Spleen (tissue), 11 donors: ENCODE results near the gene LCN6. TPM values are rescaled to one million over a fixed set of nuclear protein-coding genes. Genes with fewer than 3 reads are reported as not detected.

Experiments used
- DNase-seq: peaks from one replicate; pipeline ENCODE4 v3.0.0-alpha.2; 2020
- H3K27ac ChIP-seq, 8 donors: fragments of 200-600 bp; sonication (generic) in 7 of 8; 1 replicate in 4 of 8; 2 replicates in 4 of 8; pipeline versions ENCODE4 v1.5.0 to v1.8.0; 2016 to 2021; ENCODE audit warnings: inconsistent platforms in 4 of 8, mild to moderate bottlenecking in 4 of 8, moderate library complexity in 1 of 8
- H3K27me3 ChIP-seq, 7 donors: fragments of 200-600 bp; sonication (generic) in 6 of 7; replicated peaks in 1 of 7; 1 replicate in 4 of 7; 2 replicates in 3 of 7; pipeline versions ENCODE4 v1.5.0 to v1.8.0; 2016 to 2021; ENCODE audit warnings: inconsistent platforms in 3 of 7, mild to moderate bottlenecking in 1 of 7
- H3K36me3 ChIP-seq, 6 donors: fragments of 200-600 bp; sonication (generic) in 5 of 6; 1 replicate in 4 of 6; 2 replicates in 2 of 6; pipeline versions ENCODE4 v1.5.0 to v1.8.0; 2016 to 2021; ENCODE audit warnings: inconsistent platforms in 2 of 6
- H3K4me1 ChIP-seq, 6 donors: fragments of 200-600 bp; sonication (generic) in 5 of 6; 1 replicate in 3 of 6; 2 replicates in 3 of 6; pipeline versions ENCODE4 v1.5.0 to v1.8.0; 2016 to 2021; ENCODE audit warnings: inconsistent platforms in 3 of 6
- H3K4me3 ChIP-seq, 8 donors: fragments of 200-600 bp; sonication (generic) in 7 of 8; 1 replicate in 4 of 8; 2 replicates in 4 of 8; pipeline versions ENCODE4 v1.5.0 to v1.8.0; 2016 to 2021; ENCODE audit warnings: inconsistent platforms in 4 of 8, mild to moderate bottlenecking in 4 of 8, moderate library complexity in 2 of 8
- H3K9me3 ChIP-seq, 8 donors: fragments of 200-600 bp; sonication (generic) in 7 of 8; 1 replicate in 4 of 8; 2 replicates in 4 of 8; pipeline versions ENCODE4 v1.5.0 to v1.8.0; 2016 to 2021; ENCODE audit warnings: inconsistent platforms in 4 of 8
- POLR2A ChIP-seq, 3 donors: fragments of 450-650 bp; IDR thresholded peaks; one replicate each; pipeline ENCODE4 v1.5.1; 2017; ENCODE audit warnings: antibody characterized with exemption in 3 of 3, mild to moderate bottlenecking in 1 of 3
- POLR2AphosphoS5 ChIP-seq, 3 donors: sonication (generic); formaldehyde crosslinking; IDR thresholded peaks; one replicate each; pipeline ENCODE4 v1.5.1; 2017; ENCODE audit warnings: antibody characterized with exemption in 3 of 3
- WGBS, 5 donors: extraction: QIAGEN DNeasy Blood & Tissue Kit in 3 of 5; methylation state at CpG; one replicate each; pipeline versions ENCODE4 v1.1.5 to v1.1.7; 2013 to 2018; 5-methylcytosine and 5-hydroxymethylcytosine counted together
- intact Hi-C: fragments of 100-400 bp; cut with DNase I; formaldehyde crosslinking; loops from one replicate; pipeline ENCODE4 v1.15.0; 2023; ENCODE audit warnings: low total_unique reads
- polyA plus RNA-seq, 3 donors: library from polyadenylated mRNA; stranded (reverse); fragments of 200-250 nt; gene quantifications; one replicate each; pipeline ENCODE4 v1.2.1, GENCODE V29; 2013
- total RNA-seq, 7 donors: library from RNA; depleted of rRNA in 3 of 7; stranded (reverse); fragments of >200 nt in 3 of 7; fragmentation: NEBNext Ultra II Directional in 4 of 7; extraction: Animal tissue kit (Norgen Biotek cat#: 25700) in 4 of 7; gene quantifications; one replicate each; pipeline versions ENCODE4 v1.1.0 to v1.2.1, GENCODE V29; 2016 to 2021
- TF ChIP-seq, protein P1 (sequence below), 11 experiments: fragments of 200-600 bp in 7 of 11; fragments of 450-650 bp in 4 of 11; sonication (generic) in 4 of 11; IDR thresholded peaks in 8 of 11; conservative IDR thresholded peaks in 3 of 11; 1 replicate in 7 of 11; 2 replicates in 4 of 11; pipeline versions ENCODE4 v1.4.0 to v1.8.0; 2016 to 2021; ENCODE audit warnings: antibody characterized with exemption in 11 of 11, inconsistent platforms in 4 of 11, mild to moderate bottlenecking in 1 of 11
- donor health status: healthy with polysubstance abuse.
- donor health status: DM: no; HTN: no; CAD: no; lungs with moderate emphysema.
- donor health status: DM: no; HTN: no; CAD: no.
- donor health status: Bipolar disorder and iron deficiency.
- donor health status: healthy.
- donor health status: DM: no; HTN: no; CAD: no.
- donor health status: DM: yes; HTN: yes; CAD: no.

LCN6 gene
- total and polyA plus RNA-seq, 10 donors = 1.2 to 18.9 (median 4.4) TPM

DNA sequence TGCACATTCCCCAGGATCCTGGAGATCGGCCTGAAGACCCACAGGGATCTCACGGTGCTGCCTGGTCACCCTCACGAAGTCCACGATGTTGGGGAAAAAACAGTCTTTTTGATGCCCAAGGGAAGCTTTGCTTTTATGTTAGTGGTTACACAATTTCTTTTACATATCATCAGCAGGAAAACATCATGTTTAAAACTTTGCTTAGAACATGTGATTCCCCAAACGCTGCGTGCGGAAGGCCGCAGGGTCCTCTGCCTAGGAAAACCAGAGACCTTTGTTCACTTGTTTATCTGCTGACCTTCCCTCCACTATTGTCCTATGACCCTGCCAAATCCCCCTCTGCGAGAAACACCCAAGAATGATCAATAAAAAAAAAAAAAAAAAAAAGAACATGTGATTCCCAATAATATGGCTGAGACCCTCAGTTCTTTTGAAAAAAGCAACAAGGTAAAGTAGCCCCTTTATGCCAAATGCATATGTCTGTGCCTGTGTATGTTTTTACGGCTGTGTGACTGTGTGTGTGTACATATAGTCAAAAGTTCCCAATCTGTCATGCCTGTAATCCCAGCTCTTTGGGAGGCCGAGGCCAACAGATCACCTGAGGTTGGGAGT lies 49.6 kb downstream of the LCN6 start:
- intact Hi-C loops = no loop called here
- H3K9me3 ChIP-seq = no peaks in the 10 kb centered on the region
- 73 to 91% (median 82%) methylated on average over 10 to 11 of the region's 11 CpGs for WGBS, 5 donors
- peaks cover 13 to 90% (median 60%) of the 10 kb centered on the region in 6 donors for H3K4me1 ChIP-seq
- peaks cover 0 to 60% (median 8%) of the 10 kb centered on the region in 7 donors for H3K27me3 ChIP-seq
- TF ChIP-seq POLR2A (IDR thresholded peaks at IDR 0.05) = no peak
- no peak for TF ChIP-seq POLR2AphosphoS5 (IDR thresholded peaks at IDR 0.05)
- TF ChIP-seq, protein P1, sequence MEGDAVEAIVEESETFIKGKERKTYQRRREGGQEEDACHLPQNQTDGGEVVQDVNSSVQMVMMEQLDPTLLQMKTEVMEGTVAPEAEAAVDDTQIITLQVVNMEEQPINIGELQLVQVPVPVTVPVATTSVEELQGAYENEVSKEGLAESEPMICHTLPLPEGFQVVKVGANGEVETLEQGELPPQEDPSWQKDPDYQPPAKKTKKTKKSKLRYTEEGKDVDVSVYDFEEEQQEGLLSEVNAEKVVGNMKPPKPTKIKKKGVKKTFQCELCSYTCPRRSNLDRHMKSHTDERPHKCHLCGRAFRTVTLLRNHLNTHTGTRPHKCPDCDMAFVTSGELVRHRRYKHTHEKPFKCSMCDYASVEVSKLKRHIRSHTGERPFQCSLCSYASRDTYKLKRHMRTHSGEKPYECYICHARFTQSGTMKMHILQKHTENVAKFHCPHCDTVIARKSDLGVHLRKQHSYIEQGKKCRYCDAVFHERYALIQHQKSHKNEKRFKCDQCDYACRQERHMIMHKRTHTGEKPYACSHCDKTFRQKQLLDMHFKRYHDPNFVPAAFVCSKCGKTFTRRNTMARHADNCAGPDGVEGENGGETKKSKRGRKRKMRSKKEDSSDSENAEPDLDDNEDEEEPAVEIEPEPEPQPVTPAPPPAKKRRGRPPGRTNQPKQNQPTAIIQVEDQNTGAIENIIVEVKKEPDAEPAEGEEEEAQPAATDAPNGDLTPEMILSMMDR (IDR thresholded peaks at IDR 0.05 in 8 of 11, conservative IDR thresholded peaks at IDR 0.05 in 3 of 11) = no peak
- H3K36me3 ChIP-seq = no peaks in the 10 kb centered on the region
- H3K4me3 ChIP-seq = no peak overlapping the region
- DNase-seq = no peak
- peak overlapping the region in 4 of 8 donors; percentile 82 to 88 (median 84) for H3K27ac ChIP-seq

DNA sequence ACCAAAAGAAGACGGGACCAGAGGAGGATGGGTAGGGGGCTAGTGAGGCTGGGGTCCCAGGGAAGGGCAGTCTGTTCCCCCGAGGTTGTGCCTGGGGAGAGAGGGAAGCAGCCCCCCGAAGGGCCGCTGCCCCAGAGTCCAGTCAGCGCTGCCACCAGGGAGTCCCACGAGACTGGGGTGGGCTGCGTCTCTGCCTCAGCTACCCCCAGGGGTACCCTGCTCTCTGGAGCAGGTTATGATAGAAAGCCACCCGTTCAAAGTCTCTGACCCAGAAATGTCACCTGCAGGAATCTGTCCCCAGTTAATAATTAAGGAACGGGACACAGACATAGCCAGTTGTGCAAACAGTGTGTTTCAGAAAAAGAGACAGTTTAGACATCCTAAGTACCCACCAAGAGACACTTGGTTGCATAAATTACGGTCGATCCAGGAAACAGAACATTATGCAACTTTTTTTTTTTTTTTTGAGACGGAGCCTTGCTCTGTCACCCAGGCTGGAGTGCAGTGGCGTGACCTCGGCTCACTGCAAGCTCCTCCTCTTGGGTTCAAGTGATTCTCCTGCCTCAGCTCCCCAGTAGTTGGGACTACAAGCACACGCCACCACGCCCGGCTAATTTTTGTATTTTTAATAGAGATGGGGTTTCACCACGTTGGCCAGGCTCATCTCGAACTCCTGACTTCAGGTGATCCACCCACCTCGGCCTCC lies 50.4 kb downstream of the LCN6 start:
- WGBS, 5 donors = 37 to 63% (median 51%) methylated on average over 19 to 20 of the region's 20 CpGs
- Histone ChIP-seq H3K36me3 (no peaks in the 10 kb centered on the region), H3K9me3 (no peaks in the 10 kb centered on the region), H3K27ac (peak overlapping the region in 6 of 8 donors; percentile 40 to 88 (median 82)), H3K4me1 (peaks cover 10 to 90% (median 58%) of the 10 kb centered on the region in 6 donors), H3K27me3 (peaks cover 0 to 66% (median 8%) of the 10 kb centered on the region in 7 donors), H3K4me3 (peak overlapping the region in 1 of 8 donors; percentile 9)
- DNase-seq = no peak
- peak in 1 of 3 donors; percentile 12 for TF ChIP-seq POLR2AphosphoS5 (IDR thresholded peaks at IDR 0.05)
- TF ChIP-seq, protein P1 (IDR thresholded peaks at IDR 0.05 in 8 of 11, conservative IDR thresholded peaks at IDR 0.05 in 3 of 11) = no peak
- intact Hi-C loops = no loop called here

DNA sequence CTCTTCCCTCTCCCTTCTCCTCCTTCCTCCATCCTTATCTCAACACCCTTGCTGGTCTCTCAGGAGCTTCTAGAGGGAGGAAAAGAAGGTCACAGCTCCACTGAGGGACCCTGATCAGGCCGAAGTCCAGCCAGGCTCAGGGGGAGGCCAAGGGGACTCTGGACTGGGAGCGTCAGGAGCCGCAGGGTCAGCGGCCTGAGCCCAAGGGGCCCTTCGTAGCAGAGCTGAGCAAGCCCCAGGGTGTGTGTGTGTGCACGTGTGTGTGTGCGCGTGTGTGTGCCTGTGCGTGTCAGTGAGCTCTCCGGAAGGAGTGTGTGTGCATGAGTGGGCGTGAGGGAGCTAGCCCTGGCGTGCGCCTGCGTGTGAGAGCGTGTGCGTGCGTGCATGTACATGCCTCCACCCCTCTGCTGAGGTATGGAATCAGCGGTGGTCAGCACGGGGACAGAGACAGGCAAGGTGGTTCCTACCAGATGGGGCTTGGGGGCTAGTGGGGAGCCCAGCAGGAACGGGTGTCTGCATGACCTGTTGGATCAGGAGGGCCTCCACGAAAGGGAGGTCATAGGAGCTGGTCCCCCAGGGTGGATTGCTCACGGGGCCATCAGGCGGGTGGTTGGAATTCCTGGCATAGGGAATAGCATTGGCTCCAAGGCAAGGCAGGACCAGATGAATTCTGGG lies 51.0 kb downstream of the LCN6 start:
- Histone ChIP-seq H3K36me3 (no peaks in the 10 kb centered on the region), H3K4me1 (peaks cover 10 to 89% (median 58%) of the 10 kb centered on the region in 6 donors), H3K27ac (peak overlapping the region in 5 of 8 donors; percentile 58 to 88 (median 83)), H3K9me3 (no peaks in the 10 kb centered on the region), H3K27me3 (peaks cover 0 to 66% (median 8%) of the 10 kb centered on the region in 7 donors), H3K4me3 (peak overlapping the region in 1 of 8 donors; percentile 9)
- intact Hi-C loops = no loop called here
- no peak for DNase-seq
- TF ChIP-seq, protein P1 (IDR thresholded peaks at IDR 0.05 in 8 of 11, conservative IDR thresholded peaks at IDR 0.05 in 3 of 11) = no peak
- TF ChIP-seq POLR2A (IDR thresholded peaks at IDR 0.05) (no peak), POLR2AphosphoS5 (IDR thresholded peaks at IDR 0.05) (no peak)
- WGBS, 5 donors = 68 to 83% (median 71%) methylated on average over 19 to 23 of the region's 23 CpGs
